DOHH2 (cell line): ENCODE data around the gene EML1.

Experiments used
- H3F3A ChIP-seq: fragments of 200-600 bp; sonication (generic), shearing (Covaris generic); 2 replicates; pipeline ENCODE4 v1.6.0; 2016; ENCODE audit warnings: antibody characterized with exemption, mild to moderate bottlenecking; ENCODE audit not compliant: control insufficient read depth, insufficient read depth
- H3K27ac ChIP-seq: fragments of 200-600 bp; sonication (generic); 2 replicates; pipeline ENCODE4 v1.5.1; 2014; ENCODE audit warnings: low read depth, mild to moderate bottlenecking, low read length, moderate library complexity
- H3K27me3 ChIP-seq: fragments of 200-600 bp; sonication (generic); 2 replicates; pipeline ENCODE4 v1.6.1; 2014; ENCODE audit warnings: mild to moderate bottlenecking, low read length, mixed read lengths; ENCODE audit not compliant: control insufficient read depth
- H3K36me3 ChIP-seq: fragments of 200-600 bp; sonication (generic); 2 replicates; pipeline ENCODE4 v1.6.1; 2014; ENCODE audit warnings: mild to moderate bottlenecking, low read length, moderate library complexity, mixed read lengths; ENCODE audit not compliant: control insufficient read depth
- H3K4me1 ChIP-seq: fragments of 200-600 bp; sonication (generic); 2 replicates; pipeline ENCODE4 v1.6.1; 2014; ENCODE audit warnings: mild to moderate bottlenecking, low read length, mixed read lengths; ENCODE audit not compliant: control insufficient read depth
- H3K4me2 ChIP-seq: fragments of 200-600 bp; sonication (generic); 2 replicates; pipeline ENCODE4 v1.6.0; 2014; ENCODE audit warnings: mild to moderate bottlenecking, low read length, moderate library complexity
- H3K4me3 ChIP-seq: fragments of 200-600 bp; sonication (generic); 2 replicates; pipeline ENCODE4 v1.5.1; 2014; ENCODE audit warnings: mild to moderate bottlenecking, low read length, mixed read lengths
- H3K79me2 ChIP-seq: fragments of 200-600 bp; sonication (generic); 2 replicates; pipeline ENCODE4 v1.6.1; 2014; ENCODE audit warnings: mild to moderate bottlenecking, low read length, mixed read lengths; ENCODE audit not compliant: control insufficient read depth
- H3K9me2 ChIP-seq: fragments of 200-600 bp; sonication (generic); replicated peaks from 2 replicates; pipeline ENCODE4 v1.6.1; 2014; ENCODE audit warnings: mild to moderate bottlenecking, low read length, mixed read lengths; ENCODE audit not compliant: control insufficient read depth
- H3K9me3 ChIP-seq: fragments of 200-600 bp; sonication (generic); 2 replicates; pipeline ENCODE4 v1.6.1; 2014; ENCODE audit warnings: antibody characterized with exemption, low read length, mixed read lengths; ENCODE audit not compliant: control insufficient read depth, insufficient read depth
- H4K20me1 ChIP-seq: fragments of 200-600 bp; sonication (generic); 2 replicates; pipeline ENCODE4 v1.6.0; 2014; ENCODE audit warnings: low read depth, mild to moderate bottlenecking, antibody characterized with exemption, low read length, moderate library complexity; ENCODE audit not compliant: control insufficient read depth, insufficient read depth
- CTCF ChIP-seq: fragments of 200-600 bp; sonication (generic); IDR thresholded peaks from one replicate; pipeline ENCODE4 v1.5.1; 2014; ENCODE audit warnings: antibody characterized with exemption, mild to moderate bottlenecking, low read depth, low read length; ENCODE audit not compliant: poor library complexity, severe bottlenecking
- EZH2phosphoT487 ChIP-seq: fragments of 200-600 bp; sonication (generic); IDR thresholded peaks from 2 replicates; pipeline ENCODE4 v1.6.1; 2017; ENCODE audit warnings: borderline replicate concordance, mild to moderate bottlenecking, antibody characterized with exemption, low read length, moderate library complexity, mixed read lengths

Gene EML1

GRCh38 chr14:99810559-99810874 is 17.3 kb downstream of the EML1 start:
- Histone ChIP-seq H4K20me1 (no peaks in the 10 kb centered on the region), H3K4me3 (no peak overlapping the region), H3K4me1 (no peaks in the 10 kb centered on the region), H3K36me3 (no peaks in the 10 kb centered on the region), H3F3A (no peaks in the 10 kb centered on the region), H3K4me2 (no peak overlapping the region), H3K9me3 (no peaks in the 10 kb centered on the region), H3K9me2 (no peaks in the 10 kb centered on the region), H3K79me2 (no peaks in the 10 kb centered on the region), H3K27me3 (peaks cover 8% of the 10 kb centered on the region), H3K27ac (no peak overlapping the region)
- TF ChIP-seq EZH2phosphoT487 (no peak), CTCF (no peak)

- no peaks in the 10 kb centered on the region for H3K9me3 ChIP-seq
- no peaks in the 10 kb centered on the region for H3F3A ChIP-seq
- peaks cover 19% of the 10 kb centered on the region for H3K27me3 ChIP-seq
- no peak overlapping the region for H3K4me2 ChIP-seq
- H3K36me3 ChIP-seq, result no peaks in the 10 kb centered on the region
- no peak overlapping the region for H3K4me3 ChIP-seq
- no peak overlapping the region for H3K27ac ChIP-seq
- H3K9me2 ChIP-seq, result no peaks in the 10 kb centered on the region
- H3K79me2 ChIP-seq, result no peaks in the 10 kb centered on the region
- H4K20me1 ChIP-seq, result no peaks in the 10 kb centered on the region
- H3K4me1 ChIP-seq, result no peaks in the 10 kb centered on the region
- TF ChIP-seq EZH2phosphoT487, result no peak
- no peak for TF ChIP-seq CTCF
Observed at GRCh38 chr14:99812096-99812750, 19.0 kb downstream of the EML1 start.

GRCh38 chr14:99812892-99813291 is 19.7 kb downstream of the EML1 start:
- Histone ChIP-seq H4K20me1 (no peaks in the 10 kb centered on the region), H3F3A (no peaks in the 10 kb centered on the region), H3K9me2 (no peaks in the 10 kb centered on the region), H3K4me3 (no peak overlapping the region), H3K4me2 (no peak overlapping the region), H3K27ac (no peak overlapping the region), H3K9me3 (no peaks in the 10 kb centered on the region), H3K36me3 (no peaks in the 10 kb centered on the region), H3K27me3 (peaks cover 19% of the 10 kb centered on the region), H3K4me1 (no peaks in the 10 kb centered on the region), H3K79me2 (no peaks in the 10 kb centered on the region)
- TF ChIP-seq EZH2phosphoT487, result no peak
- TF ChIP-seq CTCF, result no peak

- H3F3A ChIP-seq, result no peaks in the 10 kb centered on the region
- H3K4me1 ChIP-seq, result no peaks in the 10 kb centered on the region
- no peak overlapping the region for H3K4me2 ChIP-seq
- no peaks in the 10 kb centered on the region for H3K9me2 ChIP-seq
- H3K79me2 ChIP-seq, result no peaks in the 10 kb centered on the region
- no peaks in the 10 kb centered on the region for H3K9me3 ChIP-seq
- TF ChIP-seq EZH2phosphoT487, result no peak
- no peak for TF ChIP-seq CTCF
- H3K4me3 ChIP-seq, result no peak overlapping the region
- H4K20me1 ChIP-seq, result no peaks in the 10 kb centered on the region
- H3K27ac ChIP-seq, result no peak overlapping the region
- no peaks in the 10 kb centered on the region for H3K36me3 ChIP-seq
- H3K27me3 ChIP-seq, result peaks cover 24% of the 10 kb centered on the region
Observed at GRCh38 chr14:99815696-99816095, 22.5 kb downstream of the EML1 start.
